Smooth muscle cell (in vitro differentiated cells): ENCODE results near the gene ITIH2. TPM values are rescaled to one million over a fixed set of nuclear protein-coding genes. Genes with fewer than 3 reads are reported as not detected.

Experiments used
- DNase-seq: peaks from one replicate; lab custom pipeline; 2025; ENCODE audit not compliant: unreplicated experiment; lab: John Stamatoyannopoulos, UW
- H2AFZ ChIP-seq: fragments of 200-600 bp; sonication (generic); 2 replicates; pipeline ENCODE4 v1.6.0; 2016; ENCODE audit warnings: antibody characterized with exemption, low read depth, mild to moderate bottlenecking
- H3F3A ChIP-seq: fragments of 200-600 bp; sonication (generic); 2 replicates; pipeline ENCODE4 v1.6.0; 2017; ENCODE audit warnings: antibody characterized with exemption, low read depth
- H3K27ac ChIP-seq: fragments of 200-600 bp; sonication (generic); 2 replicates; pipeline ENCODE4 v1.5.1; 2016; ENCODE audit warnings: low read depth, mild to moderate bottlenecking
- H3K27me3 ChIP-seq: fragments of 200-600 bp; sonication (generic); 2 replicates; pipeline ENCODE4 v1.6.1; 2016; ENCODE audit warnings: low read depth, mild to moderate bottlenecking
- H3K36me3 ChIP-seq: fragments of 200-600 bp; sonication (generic); 2 replicates; pipeline ENCODE4 v1.5.1; 2016; ENCODE audit warnings: low read depth
- H3K4me1 ChIP-seq: fragments of 200-600 bp; sonication (generic); 2 replicates; pipeline ENCODE4 v1.5.1; 2016; ENCODE audit warnings: low read depth
- H3K4me2 ChIP-seq: fragments of 200-600 bp; sonication (generic); 2 replicates; pipeline ENCODE4 v1.6.0; 2016; ENCODE audit warnings: mild to moderate bottlenecking
- H3K4me3 ChIP-seq: fragments of 200-600 bp; sonication (generic); 2 replicates; pipeline ENCODE4 v1.5.1; 2016; ENCODE audit warnings: mild to moderate bottlenecking
- H3K79me2 ChIP-seq: fragments of 200-600 bp; sonication (generic); 2 replicates; pipeline ENCODE4 v1.6.0; 2016; ENCODE audit warnings: low read depth, mild to moderate bottlenecking
- H3K9ac ChIP-seq: fragments of 200-600 bp; sonication (generic); 2 replicates; pipeline ENCODE4 v1.6.0; 2016; ENCODE audit warnings: low read depth
- H3K9me3 ChIP-seq: fragments of 200-600 bp; sonication (generic); replicated peaks from 2 replicates; pipeline ENCODE4 v1.5.1; 2016; ENCODE audit warnings: low read depth
- H4K20me1 ChIP-seq: fragments of 200-600 bp; sonication (generic); 2 replicates; pipeline ENCODE4 v1.6.0; 2016; ENCODE audit warnings: low read depth
- WGBS: methylation state at CpG from one replicate; pipeline ENCODE4 v1.1.7; 2016; ENCODE audit warnings: low lambda C conversion rate; 5-methylcytosine and 5-hydroxymethylcytosine counted together
- polyA plus RNA-seq: library from polyadenylated mRNA; unstranded; fragments of >200 nt; fragmentation: Nextera tagmentation; extraction: Ambion mirVana; gene quantifications from 2 replicates; pipeline ENCODE4 v1.2.1, GENCODE V29; 2016
- total RNA-seq: library from RNA; depleted of rRNA; stranded (reverse); fragments of >200 nt; gene quantifications from 2 replicates; pipeline ENCODE4 v1.2.3, GENCODE V29; 2014
- TF ChIP-seq, protein P1 (sequence below): fragments of 200-600 bp; sonication (generic); IDR thresholded peaks from 2 replicates; pipeline ENCODE4 v1.5.1; 2017; ENCODE audit warnings: borderline replicate concordance, mild to moderate bottlenecking, antibody characterized with exemption; ENCODE audit not compliant: insufficient read depth, poor library complexity, severe bottlenecking

ITIH2 gene
- total and polyA plus RNA-seq, 2 experiments from 2014 or later = 0.09 to 0.13 TPM

DNA sequence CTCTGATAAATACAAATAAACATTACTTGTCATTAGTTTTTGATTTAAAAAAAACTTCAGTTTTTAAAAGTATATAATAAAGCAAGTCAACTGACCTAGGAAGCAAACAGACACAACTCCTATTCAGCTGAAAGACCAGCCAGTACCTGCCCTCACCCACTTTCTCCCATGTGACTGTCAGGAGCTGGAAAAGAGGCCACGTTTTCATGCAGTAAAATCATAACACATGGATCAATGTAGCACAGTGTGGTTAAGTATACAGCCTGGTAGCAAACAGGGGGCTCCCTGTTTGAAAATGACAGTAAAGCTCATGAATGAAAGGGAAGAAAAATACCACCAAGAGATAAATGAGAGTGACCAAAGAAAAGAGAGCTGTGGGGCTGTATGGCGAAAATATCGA lies 63.1 kb downstream of the ITIH2 start:
- Histone ChIP-seq H3F3A (no peaks in the 10 kb centered on the region), H2AFZ (no peak overlapping the region), H3K27ac (no peak overlapping the region), H3K36me3 (peaks cover 31% of the 10 kb centered on the region), H3K4me1 (no peaks in the 10 kb centered on the region), H3K9me3 (no peaks in the 10 kb centered on the region), H4K20me1 (no peaks in the 10 kb centered on the region), H3K9ac (no peak overlapping the region), H3K4me3 (no peak overlapping the region), H3K27me3 (no peaks in the 10 kb centered on the region), H3K4me2 (no peak overlapping the region), H3K79me2 (no peaks in the 10 kb centered on the region)
- TF ChIP-seq, protein P1, sequence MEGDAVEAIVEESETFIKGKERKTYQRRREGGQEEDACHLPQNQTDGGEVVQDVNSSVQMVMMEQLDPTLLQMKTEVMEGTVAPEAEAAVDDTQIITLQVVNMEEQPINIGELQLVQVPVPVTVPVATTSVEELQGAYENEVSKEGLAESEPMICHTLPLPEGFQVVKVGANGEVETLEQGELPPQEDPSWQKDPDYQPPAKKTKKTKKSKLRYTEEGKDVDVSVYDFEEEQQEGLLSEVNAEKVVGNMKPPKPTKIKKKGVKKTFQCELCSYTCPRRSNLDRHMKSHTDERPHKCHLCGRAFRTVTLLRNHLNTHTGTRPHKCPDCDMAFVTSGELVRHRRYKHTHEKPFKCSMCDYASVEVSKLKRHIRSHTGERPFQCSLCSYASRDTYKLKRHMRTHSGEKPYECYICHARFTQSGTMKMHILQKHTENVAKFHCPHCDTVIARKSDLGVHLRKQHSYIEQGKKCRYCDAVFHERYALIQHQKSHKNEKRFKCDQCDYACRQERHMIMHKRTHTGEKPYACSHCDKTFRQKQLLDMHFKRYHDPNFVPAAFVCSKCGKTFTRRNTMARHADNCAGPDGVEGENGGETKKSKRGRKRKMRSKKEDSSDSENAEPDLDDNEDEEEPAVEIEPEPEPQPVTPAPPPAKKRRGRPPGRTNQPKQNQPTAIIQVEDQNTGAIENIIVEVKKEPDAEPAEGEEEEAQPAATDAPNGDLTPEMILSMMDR = no peak
- 94% methylated on average over 3 of the region's 3 CpGs for WGBS
- no peak for DNase-seq

DNA sequence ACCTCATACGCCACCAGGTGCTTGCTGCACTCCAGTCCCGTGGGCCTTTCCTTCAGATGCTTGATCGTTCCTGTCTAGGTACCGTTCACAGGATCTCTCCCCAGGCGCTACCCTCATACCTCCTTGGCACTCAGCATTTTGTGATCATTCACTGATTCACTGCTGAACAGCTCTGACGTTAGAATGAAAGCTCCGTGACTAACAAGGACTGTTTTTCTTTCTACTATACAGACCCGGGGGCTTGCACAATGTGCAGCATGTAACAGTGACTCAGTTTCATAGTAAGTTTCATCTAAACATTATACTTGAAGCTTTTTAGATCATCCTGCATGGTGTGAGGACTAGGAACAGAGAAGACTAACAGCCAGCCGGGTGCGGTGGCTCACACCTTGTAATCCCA lies 64.1 kb downstream of the ITIH2 start:
- 94% methylated on average over 10 of the region's 10 CpGs for WGBS
- DNase-seq = no peak
- no peaks in the 10 kb centered on the region for H3K9me3 ChIP-seq

DNA sequence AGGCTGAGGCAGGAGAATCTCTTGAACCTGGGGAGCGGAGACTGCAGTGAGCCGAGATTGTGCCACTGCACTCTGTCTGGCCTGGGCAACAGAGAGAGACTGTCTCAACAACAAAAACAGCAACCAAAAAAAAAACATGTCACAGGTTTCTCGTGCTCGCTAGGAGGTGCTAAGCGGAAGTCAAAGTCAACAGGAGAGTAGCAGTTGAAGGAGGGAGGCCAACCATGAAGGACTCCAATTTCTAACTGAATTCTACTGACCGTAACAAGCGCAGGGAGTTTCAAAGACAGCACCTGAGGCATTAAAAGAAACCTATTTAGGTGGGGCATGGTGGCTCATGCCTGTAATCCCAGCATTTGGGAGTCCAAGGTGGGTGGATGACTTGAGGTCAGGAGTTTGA lies 65.3 kb downstream of the ITIH2 start:
- TF ChIP-seq, protein P1 = no peak
- Histone ChIP-seq H3K9me3 (no peaks in the 10 kb centered on the region), H3K4me2 (no peak overlapping the region), H3K4me1 (no peaks in the 10 kb centered on the region), H3K36me3 (peaks cover 19% of the 10 kb centered on the region), H2AFZ (no peak overlapping the region), H3K9ac (no peak overlapping the region), H3F3A (no peaks in the 10 kb centered on the region), H3K79me2 (no peaks in the 10 kb centered on the region), H3K27ac (no peak overlapping the region), H3K4me3 (no peak overlapping the region), H4K20me1 (no peaks in the 10 kb centered on the region), H3K27me3 (no peaks in the 10 kb centered on the region)
- no peak for DNase-seq
- whole genome bisulfite sequencing = 97% methylated on average over 7 of the region's 7 CpGs

More for the DNA sequence above, 64.1 kb downstream of the ITIH2 start:
- Histone ChIP-seq H3K79me2 (no peaks in the 10 kb centered on the region), H3K27me3 (no peaks in the 10 kb centered on the region), H3F3A (no peaks in the 10 kb centered on the region), H4K20me1 (no peaks in the 10 kb centered on the region), H3K9ac (no peak overlapping the region), H3K36me3 (peaks cover 24% of the 10 kb centered on the region), H3K27ac (no peak overlapping the region), H3K4me1 (no peaks in the 10 kb centered on the region), H2AFZ (no peak overlapping the region), H3K4me2 (no peak overlapping the region), H3K4me3 (no peak overlapping the region)
- TF ChIP-seq, protein P1 = no peak
